ENCODE measurements around the gene STRN.

- TF ChIP-seq CTCF (IDR thresholded peaks at IDR 0.05; ENCODE audit: low read depth, low read length) (no peak), POLR2A (IDR thresholded peaks at IDR 0.05; ENCODE audit: extremely low read depth, insufficient read length) (no peak), MYC (IDR thresholded peaks at IDR 0.05; ENCODE audit: low read depth, low read length) (no peak)
- TF ChIP-seq, protein P1, sequence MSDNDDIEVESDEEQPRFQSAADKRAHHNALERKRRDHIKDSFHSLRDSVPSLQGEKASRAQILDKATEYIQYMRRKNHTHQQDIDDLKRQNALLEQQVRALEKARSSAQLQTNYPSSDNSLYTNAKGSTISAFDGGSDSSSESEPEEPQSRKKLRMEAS (IDR thresholded peaks at IDR 0.05; ENCODE audit: low read depth, low read length), result no peak
Observed at GRCh38 chr2:36834731-36835524, 131.4 kb downstream of the STRN start.

Measured in NB4 (cell line).